GM11168 (cell line): ENCODE measurements around the gene TGFBI.

ENCODE experiments used
- in situ Hi-C: fragments of 300-500 bp; cut with MboI; formaldehyde crosslinking; loops from one replicate; pipeline ENCODE4 v1.12.0; 2022; ENCODE audit warnings: low sequenced_read_pairs; ENCODE audit not compliant: unreplicated experiment

TGFBI gene

GRCh38 chr5:136060963-136061362 is 32.2 kb downstream of the TGFBI start:
- in situ Hi-C loops = no loop called here

- in situ Hi-C loops = no loop called here
Observed at GRCh38 chr5:136061630-136062365, 33.0 kb downstream of the TGFBI start.

- in situ Hi-C loops = no loop called here
Observed at GRCh38 chr5:136062366-136063274, 33.8 kb downstream of the TGFBI start.

GRCh38 chr5:136063778-136064465 is 35.1 kb downstream of the TGFBI start:
- in situ Hi-C loops = no loop called here

GRCh38 chr5:136064510-136064909 is 35.7 kb downstream of the TGFBI start:
- in situ Hi-C loops = no loop called here

GRCh38 chr5:136065588-136065987 is 36.8 kb downstream of the TGFBI start:
- in situ Hi-C loops = no loop called here

DNA sequence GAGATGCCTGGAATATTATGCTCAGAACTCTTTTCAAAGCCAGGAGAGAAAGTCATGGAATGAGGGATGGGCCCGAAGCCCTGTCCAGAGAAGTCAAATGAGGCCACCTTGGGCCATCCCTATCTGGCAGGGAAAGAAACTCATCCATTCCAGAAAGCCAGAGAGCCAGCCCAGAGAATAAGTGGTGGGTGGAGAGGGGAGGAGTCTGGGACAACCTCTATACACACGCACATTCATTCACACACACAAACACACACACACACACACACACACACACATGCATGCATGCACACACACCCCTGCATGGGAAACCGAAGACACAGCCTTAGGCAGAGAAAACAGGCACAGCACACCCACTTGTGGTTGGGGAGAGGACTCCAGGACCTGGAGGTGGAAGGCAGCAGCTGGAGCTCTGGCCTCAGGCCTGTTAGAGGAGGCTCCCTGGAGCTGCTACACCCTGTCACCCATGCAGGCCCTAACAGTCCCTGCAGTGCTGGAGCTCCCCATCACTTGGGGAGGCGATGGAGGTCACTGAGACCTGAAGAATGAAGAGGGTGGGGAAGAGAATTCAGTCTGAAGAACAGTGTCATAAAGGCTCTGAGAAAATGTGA is 38.0 kb downstream of the TGFBI start:
- in situ Hi-C loops = no loop called here

- in situ Hi-C loops = no loop called here
Observed at GRCh38 chr5:136067422-136067821, 38.6 kb downstream of the TGFBI start.

- in situ Hi-C loops = no loop called here
Observed at GRCh38 chr5:136070486-136071285, 41.9 kb downstream of the TGFBI start.

DNA sequence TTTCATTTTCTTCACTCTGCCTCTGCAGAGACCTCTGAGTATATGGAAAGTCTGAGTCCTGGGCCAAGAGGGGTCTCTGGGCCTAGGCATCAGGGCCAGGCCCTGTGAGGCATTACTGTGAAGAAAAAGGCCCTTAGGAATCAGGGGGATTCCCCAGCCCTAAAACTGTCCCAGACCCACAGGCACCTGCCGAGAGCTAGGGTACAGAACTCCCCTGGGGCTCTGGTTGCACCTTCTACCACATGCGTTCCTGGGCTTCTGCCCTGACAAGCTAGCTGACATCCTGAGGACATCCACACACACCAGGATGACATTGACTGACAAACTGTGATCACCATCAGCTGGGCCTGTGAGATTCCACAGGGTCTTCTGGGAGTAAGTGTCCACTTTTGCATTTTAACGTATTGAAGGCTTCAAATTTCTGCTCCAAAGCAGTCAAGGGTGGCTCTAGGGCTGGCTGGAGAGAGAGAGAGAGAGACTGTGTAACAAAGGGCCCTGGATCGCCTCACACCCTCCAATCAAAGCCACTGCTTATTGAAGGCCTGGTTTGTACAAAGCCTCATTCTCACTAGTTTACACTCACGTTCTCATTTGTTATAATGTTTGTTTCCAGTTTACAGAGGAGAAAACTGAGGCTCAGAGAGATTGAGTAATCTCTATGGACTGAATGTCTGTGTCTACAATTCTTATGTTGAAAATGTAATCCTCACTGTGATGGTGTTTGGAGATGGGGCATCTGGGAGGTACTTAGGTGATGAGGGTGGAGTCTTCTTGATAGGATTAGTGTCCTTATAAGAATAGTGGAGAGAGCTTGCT is 45.1 kb downstream of the TGFBI start:
- in situ Hi-C loops = no loop called here

- in situ Hi-C loops = no loop called here
Observed at GRCh38 chr5:136075466-136075891, 46.7 kb downstream of the TGFBI start.

DNA sequence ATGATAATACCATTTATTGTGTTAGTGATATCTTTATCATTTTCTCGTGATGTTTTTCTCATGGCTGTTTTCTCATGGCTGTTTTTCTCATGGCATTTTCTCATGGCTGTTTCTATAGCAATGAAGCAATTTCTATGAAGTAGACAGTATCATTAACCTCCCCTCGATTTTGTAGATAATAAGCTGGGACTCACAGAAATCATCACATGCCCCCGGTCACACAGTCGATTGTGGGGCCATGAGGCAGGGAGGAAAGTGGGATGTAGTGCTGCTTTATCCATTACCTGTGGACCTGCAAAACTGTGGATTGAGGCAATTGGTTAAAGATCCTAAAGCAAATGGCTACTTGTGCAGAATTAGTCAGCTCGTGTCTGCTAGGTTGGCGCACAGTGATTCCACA is 47.3 kb downstream of the TGFBI start:
- in situ Hi-C loops = no loop called here

- in situ Hi-C loops = no loop called here
Observed at GRCh38 chr5:136076881-136077445, 48.2 kb downstream of the TGFBI start.

DNA sequence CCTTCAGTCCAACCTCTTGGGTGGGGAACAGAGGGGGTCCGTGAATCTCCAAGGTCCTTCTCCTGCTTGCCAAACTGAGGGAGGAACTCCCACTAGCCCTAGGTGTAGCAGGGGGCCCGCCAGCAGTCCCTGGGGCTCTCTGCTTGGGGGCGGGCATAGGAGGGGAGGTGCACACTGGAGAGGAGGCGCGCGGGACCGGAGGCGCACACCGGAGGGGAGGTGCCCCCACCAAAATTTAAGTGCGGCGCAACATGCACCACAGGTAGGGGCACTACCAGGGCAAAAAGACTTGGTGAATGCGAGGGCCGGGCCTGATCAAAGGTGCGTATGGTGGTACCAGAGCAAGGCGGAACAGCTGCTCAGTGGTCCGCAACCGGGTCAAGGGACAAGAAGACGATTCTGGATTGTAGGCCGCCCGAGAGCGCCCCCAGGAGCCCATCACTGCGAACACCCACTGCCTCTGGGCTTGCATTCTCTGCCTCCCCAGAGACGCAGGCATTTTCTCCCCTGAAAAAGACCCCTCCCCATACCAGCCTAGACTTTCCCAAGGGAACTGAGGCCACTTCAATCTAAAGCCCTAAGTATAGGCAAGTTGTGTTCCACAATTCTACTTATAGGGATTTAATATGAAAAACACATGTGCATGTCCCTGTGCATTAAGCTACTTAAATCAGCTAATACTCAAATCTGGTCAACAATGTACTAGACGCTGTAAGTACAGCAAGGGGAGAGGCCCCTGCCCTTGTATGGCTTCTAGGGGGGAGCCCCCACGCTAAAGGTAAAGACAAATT is 50.6 kb downstream of the TGFBI start:
- in situ Hi-C loops = no loop called here

DNA sequence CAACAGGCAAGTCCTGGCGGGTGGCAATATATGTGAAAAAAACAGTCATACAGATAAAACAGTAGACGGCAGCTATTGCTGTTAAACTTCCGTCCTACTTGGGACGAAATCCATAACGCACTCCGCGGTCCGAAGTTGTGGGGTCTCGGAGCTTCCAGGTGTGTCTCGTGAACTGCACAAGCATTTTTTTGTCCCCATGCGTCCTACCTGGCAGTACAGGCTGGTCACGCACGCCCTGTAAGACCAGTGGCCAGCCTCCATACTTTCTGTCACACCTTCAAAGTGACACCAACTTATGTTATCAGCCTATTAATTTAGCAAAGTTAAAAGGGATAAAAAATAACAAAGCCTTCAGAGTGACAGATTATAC is 51.3 kb downstream of the TGFBI start:
- in situ Hi-C loops = no loop called here

DNA sequence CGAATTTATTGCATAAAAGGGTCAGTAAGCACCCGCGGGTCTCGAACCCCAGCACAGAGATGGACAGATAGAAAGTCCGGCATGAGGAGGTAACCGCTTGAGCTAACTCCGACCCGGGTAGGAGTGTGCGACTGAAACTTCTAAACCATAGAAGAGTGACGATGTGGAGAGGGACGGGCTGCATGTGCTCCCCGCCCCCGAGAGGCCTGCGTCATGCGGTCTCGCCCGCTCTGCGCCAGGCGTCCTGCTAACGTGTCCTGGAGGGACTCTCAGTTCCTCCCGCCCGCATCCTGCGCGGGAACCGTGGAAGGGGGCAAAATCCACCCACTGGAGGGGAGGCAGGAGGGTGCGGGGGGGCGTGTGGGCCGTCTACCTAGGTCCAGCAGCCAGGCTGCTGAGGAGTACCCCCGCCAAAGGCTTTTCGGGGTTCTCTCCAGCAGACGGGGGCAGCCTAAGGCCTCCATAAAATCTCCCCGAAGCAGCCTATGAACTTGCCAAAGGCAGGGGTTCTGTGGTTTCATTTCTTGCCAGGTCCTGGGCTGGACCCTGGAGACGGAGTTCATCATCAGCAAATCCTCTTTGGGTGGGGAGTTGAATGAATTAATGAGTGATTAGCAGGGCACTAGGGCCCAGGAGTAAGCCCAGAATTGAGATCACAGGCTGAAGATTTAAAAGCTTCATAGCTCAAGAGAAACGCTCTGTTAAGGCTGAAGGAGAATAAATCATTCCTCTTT is 51.9 kb downstream of the TGFBI start:
- in situ Hi-C loops = no loop called here

GRCh38 chr5:136081217-136081591 is 52.4 kb downstream of the TGFBI start:
- in situ Hi-C loops = no loop called here
